SK-N-SH (cell line): ENCODE results near the gene MAPK10.

ENCODE experiments used
- CTCF ChIP-seq: fragments of 200-600 bp; sonication (generic); IDR thresholded peaks from 2 replicates; pipeline ENCODE4 v1.6.1; 2017; ENCODE audit warnings: antibody characterized with exemption, mild to moderate bottlenecking, moderate library complexity
- FOSL2 ChIP-seq: IDR thresholded peaks from 2 replicates; pipeline ENCODE4 v1.4.0; 2012; ENCODE audit warnings: low read depth, mild to moderate bottlenecking, moderate library complexity, borderline replicate concordance
- GATA2 ChIP-seq: sonication (generic); formaldehyde crosslinking; IDR thresholded peaks from 2 replicates; pipeline ENCODE4 v1.5.0; 2020; ENCODE audit warnings: mild to moderate bottlenecking, missing genetic modification reagents
- NFIC ChIP-seq: IDR thresholded peaks from 2 replicates; pipeline ENCODE4 v1.4.0; 2012; ENCODE audit warnings: borderline replicate concordance
- RAD21 ChIP-seq: IDR thresholded peaks from 2 replicates; pipeline ENCODE4 v1.6.1; 2012; ENCODE audit warnings: mild to moderate bottlenecking, low read length
- TCF12 ChIP-seq: IDR thresholded peaks from 2 replicates; pipeline ENCODE4 v1.4.0; 2012

- TF ChIP-seq FOSL2 (peak; percentile 38; the same call in 1 of the 2 replicates), GATA2 (CRISPR knock-in tag) (no peak), CTCF (no peak), RAD21 (no peak), TCF12 (peak; percentile 85), NFIC (peak; percentile 58; the same call in 1 of the 2 replicates)
Observed at GRCh38 chr4:86130160-86130933, 229.5 kb downstream of the MAPK10 start.
